H7 (cell line): ENCODE data around the gene TPMT. TPM values are rescaled to one million over a fixed set of nuclear protein-coding genes. Genes with fewer than 3 reads are reported as not detected.
"Not testable (repeated sequence)": the region's sequence is repeated elsewhere in the genome, so short reads cannot be mapped to it uniquely, and the experiment has no call there.

Source experiments
- DNase-seq: peaks from one replicate; pipeline ENCODE4 v3.0.0; 2012
- H3K27me3 ChIP-seq: 2 replicates; pipeline ENCODE4 v1.6.0; 2011; ENCODE audit warnings: mild to moderate bottlenecking, low read length; ENCODE audit not compliant: control insufficient read depth, insufficient read depth
- H3K36me3 ChIP-seq: replicated peaks from 2 replicates; pipeline ENCODE4 v1.5.1; 2011; ENCODE audit warnings: low read length; ENCODE audit not compliant: control insufficient read depth, insufficient read depth
- H3K4me3 ChIP-seq: 2 replicates; pipeline ENCODE4 v1.5.1; 2011; ENCODE audit warnings: low read depth, mild to moderate bottlenecking, control low read depth, low read length, moderate library complexity; ENCODE audit not compliant: insufficient read depth
- total RNA-seq: library from RNA; depleted of rRNA; stranded (reverse); fragments of >200 nt; shearing (Covaris generic); gene quantifications from 2 replicates; pipeline ENCODE4 v1.2.3, GENCODE V29; 2014

TPMT gene
- total RNA-seq, 1 experiment from 2014 or later = 20.9 TPM

DNA sequence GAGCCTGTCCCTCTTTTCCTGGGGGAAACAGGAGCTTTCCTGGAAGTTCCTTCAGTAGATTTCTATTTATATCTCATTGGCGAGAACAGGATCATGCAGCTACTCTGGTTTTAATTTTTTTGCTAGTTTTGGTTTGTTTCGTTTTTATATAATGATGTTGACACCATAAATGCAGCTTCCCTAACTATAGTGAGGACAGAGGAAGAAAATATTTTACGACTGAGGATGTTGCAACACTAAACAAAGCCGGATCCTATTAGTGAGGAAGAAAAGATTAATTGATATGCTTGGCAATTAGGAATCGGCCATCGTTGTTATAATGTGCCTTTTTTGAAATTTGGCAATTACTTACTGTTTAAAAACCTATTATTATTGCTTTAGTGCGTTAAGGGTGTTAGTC is 17.0 kb upstream of the TPMT start:
- peaks cover 3% of the 10 kb centered on the region; the same call in 1 of the 2 replicates for H3K36me3 ChIP-seq
- H3K27me3 ChIP-seq = no peaks in the 10 kb centered on the region
- H3K4me3 ChIP-seq = no peak overlapping the region
- no peak for DNase-seq

DNA sequence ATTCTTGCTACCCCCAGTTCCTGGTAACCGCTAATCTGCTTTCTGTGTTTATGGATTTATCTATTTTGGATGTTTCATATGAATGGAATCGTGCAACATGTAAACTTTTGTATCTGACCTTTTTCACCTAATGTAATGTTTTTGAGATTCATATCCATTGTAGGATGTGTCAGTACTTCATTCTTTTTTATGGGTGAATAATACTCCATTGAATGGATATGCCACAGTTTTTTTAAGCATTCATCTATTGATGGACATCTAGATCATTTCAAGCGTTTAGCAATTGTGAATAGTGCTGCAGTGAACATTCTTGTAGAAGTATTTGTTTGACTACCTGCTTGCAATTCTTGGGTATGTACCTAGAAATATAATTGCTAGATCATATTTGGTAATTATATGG is 13.4 kb upstream of the TPMT start:
- Histone ChIP-seq H3K4me3 (no peak overlapping the region), H3K36me3 (peaks cover 3% of the 10 kb centered on the region; the same call in 1 of the 2 replicates)

DNA sequence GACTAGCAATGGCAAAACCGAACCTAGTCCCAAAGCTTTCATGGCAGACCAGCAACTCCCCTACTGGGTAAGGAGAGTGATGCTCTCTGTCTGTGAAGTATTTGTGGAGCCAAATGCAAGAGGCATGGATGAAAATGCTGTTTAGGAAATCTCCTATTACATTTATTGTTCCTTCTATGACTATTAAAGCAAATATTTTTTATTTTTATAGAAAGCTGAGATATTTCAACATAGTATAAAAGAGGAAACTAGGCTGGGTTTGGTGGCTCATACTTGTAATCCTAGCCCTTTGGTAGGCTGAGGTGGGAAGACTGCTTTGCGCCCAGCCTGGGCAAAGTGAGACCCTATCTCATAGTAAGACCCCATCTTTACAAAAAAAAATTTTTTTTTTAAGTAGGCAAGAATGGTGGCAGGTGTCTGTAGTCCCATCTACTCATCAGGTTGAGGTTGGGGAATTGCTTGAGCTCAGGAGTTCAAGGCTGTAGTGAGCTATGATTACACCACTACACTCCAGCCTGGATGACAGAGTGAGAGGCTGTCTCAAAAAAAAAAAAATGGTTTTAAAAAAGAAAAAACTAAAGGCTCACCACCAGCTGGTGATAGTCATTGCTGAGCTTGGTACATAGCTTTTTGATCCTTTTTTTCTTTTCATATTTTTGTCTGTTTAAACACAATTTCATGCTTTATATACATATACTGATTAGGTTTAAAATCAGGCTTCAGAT is 11.6 kb upstream of the TPMT start:
- no peaks in the 10 kb centered on the region for H3K27me3 ChIP-seq
- no peak overlapping the region for H3K4me3 ChIP-seq
- peaks cover 4% of the 10 kb centered on the region for H3K36me3 ChIP-seq
- no peak for DNase-seq

More for the DNA sequence above, 13.4 kb upstream of the TPMT start:
- no peak for DNase-seq
- H3K27me3 ChIP-seq = no peaks in the 10 kb centered on the region

DNA sequence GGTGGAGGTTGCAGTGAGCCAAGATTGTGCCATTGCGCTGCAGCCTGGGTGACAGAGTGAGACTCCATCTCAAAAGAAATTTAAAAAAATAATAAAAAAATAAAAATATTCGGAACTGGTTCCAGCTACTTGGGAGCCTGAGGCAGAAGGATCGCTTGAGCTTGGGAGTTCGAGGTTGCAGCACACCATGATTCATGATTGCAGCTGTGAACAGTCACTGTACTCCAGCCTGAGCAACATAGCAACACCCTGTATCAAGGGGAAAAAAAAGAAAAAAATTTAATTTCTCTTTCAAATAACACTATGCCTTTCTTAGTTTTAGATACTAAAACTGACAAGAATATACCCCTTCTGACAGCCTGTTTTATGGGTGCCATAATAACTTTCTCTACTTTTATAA is 10.9 kb upstream of the TPMT start:
- H3K27me3 ChIP-seq = no peaks in the 10 kb centered on the region
- DNase-seq = no peak
- H3K4me3 ChIP-seq = no peak overlapping the region
- H3K36me3 ChIP-seq = peaks cover 5% of the 10 kb centered on the region

DNA sequence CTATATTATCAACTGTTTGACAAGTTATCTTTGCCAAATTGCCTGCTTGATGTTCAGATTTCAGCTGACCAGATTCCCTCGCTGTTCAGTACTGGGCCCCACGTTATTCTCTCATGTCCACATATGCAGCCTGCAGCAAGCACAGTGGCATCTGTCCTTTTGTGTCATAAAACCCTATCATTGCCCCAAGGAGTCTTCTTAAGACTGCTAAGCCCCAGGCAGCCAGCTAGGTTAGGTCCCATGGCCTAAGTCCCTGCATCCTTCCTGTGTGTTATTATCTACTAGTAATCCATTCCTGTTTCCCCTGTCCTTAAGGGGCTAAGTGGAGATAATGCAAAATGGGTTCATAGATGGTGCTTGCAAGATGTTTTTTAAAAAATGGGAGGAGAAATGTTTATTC is 7.5 kb upstream of the TPMT start:
- H3K36me3 ChIP-seq = peaks cover 4% of the 10 kb centered on the region
- H3K27me3 ChIP-seq = no peaks in the 10 kb centered on the region
- no peak for DNase-seq
- H3K4me3 ChIP-seq = no peak overlapping the region

DNA sequence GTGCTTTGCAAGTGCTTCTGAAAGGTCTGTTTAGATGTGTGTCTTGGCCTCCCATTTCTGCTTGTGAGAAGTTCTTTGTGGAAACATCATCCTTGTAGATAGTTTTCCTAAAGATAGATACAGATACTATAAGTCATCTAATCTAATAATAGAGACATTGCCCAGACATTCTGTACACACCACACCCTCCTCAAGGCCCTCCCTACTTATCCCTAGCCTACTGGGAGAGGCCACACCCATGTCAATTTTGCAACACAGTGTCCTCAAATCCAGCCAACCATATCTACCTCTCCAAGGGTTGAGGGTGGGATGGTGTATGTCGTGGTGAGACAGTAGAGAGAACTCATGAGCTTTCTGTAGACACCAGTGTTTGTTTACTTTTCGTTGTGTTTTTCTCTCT is 6.6 kb upstream of the TPMT start:
- H3K27me3 ChIP-seq = no peaks in the 10 kb centered on the region
- no peak for DNase-seq
- no peak overlapping the region for H3K4me3 ChIP-seq
- peaks cover 4% of the 10 kb centered on the region for H3K36me3 ChIP-seq

DNA sequence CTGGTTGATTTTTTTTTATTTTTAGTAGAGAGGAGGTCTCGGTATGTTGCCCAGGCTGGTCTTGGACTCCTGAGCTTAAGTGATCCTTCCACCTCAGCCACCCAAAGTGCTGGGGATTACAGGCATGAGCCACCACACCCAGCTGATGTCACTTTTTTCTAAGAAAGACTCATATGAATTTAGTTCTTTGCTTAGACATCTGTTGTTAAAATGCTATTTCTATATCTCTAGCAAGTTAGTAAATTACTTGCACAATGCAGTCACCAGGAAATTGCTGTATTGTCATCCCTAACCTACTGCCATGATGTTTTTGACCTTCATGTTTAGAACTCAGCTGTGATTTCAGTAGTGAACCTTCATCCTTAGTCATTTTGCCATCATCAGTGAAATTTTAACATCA is 6.0 kb upstream of the TPMT start:
- no peaks in the 10 kb centered on the region for H3K27me3 ChIP-seq
- no peak for DNase-seq
- H3K36me3 ChIP-seq = peaks cover 4% of the 10 kb centered on the region
- H3K4me3 ChIP-seq = no peak overlapping the region

DNA sequence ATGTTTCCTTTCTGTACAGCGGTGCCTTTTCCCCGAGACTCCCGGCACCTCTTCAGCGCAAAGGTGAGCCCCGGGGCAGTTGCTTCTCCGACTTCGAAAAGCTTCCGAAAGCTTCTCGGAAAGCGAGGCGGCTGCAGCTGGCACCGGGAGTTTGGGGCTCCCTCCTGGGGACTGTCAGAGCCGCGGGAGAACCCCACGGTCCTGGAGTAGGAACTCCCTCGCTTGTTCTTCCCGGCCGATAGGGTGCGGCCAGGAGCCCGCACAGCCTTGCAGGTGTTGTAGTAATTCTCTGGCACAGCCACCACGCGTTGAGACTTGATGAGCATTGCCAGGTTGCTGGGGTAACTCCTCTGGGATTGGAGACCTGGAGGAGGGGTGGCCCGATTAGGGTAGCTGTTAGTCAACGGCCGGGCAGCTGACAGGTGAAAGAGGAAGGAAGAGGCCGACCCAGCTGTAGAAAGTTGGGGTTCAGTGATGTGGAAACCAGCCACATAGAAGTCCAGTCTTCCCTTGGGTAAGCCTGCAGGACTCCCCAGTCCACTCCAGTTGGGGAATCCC is 1.1 kb upstream of the TPMT start:
- peak overlapping the region; percentile 86 for H3K4me3 ChIP-seq
- peaks cover 2% of the 10 kb centered on the region; the same call in 1 of the 2 replicates for H3K36me3 ChIP-seq
- DNase-seq = peak; percentile 83
- H3K27me3 ChIP-seq = no peaks in the 10 kb centered on the region

DNA sequence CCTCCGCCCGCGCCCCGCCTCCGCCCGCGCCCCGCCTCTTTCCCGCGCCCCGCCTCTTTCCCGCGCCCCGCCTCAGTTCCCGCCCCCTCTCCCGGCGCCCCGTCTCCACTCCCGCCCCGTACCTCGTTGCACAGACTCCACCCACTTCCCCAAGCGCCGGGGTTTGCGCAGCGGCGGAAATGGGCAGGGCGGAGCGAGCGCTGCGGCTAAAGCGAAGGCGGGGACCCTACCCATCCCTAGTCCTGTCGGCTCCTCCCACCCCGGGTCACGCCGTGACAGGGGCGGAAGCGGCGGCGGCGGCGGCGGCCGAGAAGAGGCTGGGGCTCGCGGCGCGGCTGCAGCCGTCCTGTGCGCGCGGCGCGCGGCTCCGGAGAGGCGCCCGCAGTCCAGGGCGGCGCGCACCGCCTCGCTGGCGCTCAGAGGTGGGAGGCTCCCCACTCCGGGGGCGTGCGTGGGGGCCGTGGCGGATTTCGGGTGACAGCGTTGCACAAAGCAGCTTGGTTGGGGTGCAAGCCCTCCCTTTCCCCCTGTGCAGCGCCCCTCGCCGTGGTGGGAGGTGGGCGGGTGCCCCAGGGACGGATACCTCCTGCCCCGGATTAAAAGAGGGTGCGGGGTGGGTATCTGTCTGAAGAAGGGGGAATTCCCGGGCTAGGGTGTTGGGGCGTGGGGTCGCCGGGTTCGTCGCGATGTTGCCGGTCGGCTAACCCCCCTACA is 430 bp upstream of the TPMT start, which contains the start of gene KDM1B:
KDM1B (plus strand) TSS at position 273 of the 714 bp plus-strand sequence. CDS start 4,474 bp downstream, outside the sequence.
- peaks cover 2% of the 10 kb centered on the region; the same call in 1 of the 2 replicates for H3K36me3 ChIP-seq
- peak; percentile 99 for DNase-seq

DNA sequence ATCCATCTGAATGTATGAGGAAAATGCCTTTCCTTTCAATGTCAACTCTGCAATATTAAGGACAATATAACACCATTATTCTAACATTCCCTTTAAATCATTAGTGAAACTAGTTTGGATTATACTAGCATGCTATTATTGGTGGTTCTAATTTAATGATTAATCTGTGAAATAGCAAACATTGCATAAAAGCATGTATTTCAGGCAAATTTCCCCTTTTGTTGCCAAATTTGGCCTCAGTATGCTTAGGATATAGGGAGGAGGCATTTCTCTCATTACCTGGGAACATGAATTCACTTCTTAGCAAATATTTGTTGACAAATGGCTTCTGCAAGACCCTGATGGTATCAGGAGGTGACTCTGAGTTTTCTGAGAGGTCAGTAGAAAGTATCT is 1.6 kb downstream of the TPMT start:
- no peaks in the 10 kb centered on the region for H3K27me3 ChIP-seq
- no peaks in the 10 kb centered on the region for H3K36me3 ChIP-seq
- DNase-seq = no peak
- H3K4me3 ChIP-seq = no peak overlapping the region

More for the DNA sequence above, 430 bp upstream of the TPMT start, which contains the start of gene KDM1B:
- peak within 1 kb of the TSS; percentile 86 for H3K4me3 ChIP-seq
- H3K27me3 ChIP-seq = no peaks in the 10 kb centered on the region

DNA sequence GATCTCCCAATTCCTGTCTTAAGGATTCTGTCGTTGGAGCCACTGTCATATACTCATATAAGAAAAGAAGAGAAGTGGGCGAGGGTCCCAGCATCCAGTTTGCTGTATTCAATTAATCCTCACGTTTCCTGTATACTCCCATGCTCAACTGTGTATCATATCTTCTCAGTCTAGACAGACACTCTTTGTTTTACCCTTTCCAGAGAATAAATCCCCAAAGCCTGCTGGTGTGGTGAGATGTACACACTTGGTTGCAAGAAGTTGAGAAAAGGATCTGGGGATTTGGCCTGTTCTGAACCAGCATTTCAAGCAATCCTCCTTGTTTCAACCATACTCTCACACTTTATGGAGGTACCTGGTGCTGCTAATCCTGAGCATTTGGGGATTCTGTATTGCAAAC is 3.1 kb downstream of the TPMT start:
- no peaks in the 10 kb centered on the region for H3K36me3 ChIP-seq
- H3K27me3 ChIP-seq = no peaks in the 10 kb centered on the region
- DNase-seq = no peak
- no peak overlapping the region for H3K4me3 ChIP-seq

DNA sequence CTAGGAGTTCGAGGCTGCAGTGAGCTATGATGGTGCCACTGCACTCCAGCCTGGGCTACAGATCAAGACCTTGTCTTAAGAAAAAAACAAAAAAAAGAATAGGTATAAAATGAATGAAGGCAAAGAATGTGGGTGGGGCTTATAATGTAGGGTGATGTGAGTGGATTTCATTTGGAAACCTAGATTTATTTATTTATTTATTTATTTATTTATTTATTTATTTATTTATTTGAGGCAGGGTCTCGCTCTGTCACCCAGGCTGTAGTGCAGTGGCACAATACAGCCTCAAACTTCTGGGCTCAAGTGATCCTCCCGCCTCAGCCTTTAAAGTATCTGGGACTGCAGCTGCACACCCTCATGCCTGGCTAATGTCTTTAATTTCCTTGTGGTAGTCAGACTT is 3.5 kb downstream of the TPMT start:
- not testable (repeated sequence) for DNase-seq, H3K36me3 ChIP-seq, H3K4me3 ChIP-seq, H3K27me3 ChIP-seq

DNA sequence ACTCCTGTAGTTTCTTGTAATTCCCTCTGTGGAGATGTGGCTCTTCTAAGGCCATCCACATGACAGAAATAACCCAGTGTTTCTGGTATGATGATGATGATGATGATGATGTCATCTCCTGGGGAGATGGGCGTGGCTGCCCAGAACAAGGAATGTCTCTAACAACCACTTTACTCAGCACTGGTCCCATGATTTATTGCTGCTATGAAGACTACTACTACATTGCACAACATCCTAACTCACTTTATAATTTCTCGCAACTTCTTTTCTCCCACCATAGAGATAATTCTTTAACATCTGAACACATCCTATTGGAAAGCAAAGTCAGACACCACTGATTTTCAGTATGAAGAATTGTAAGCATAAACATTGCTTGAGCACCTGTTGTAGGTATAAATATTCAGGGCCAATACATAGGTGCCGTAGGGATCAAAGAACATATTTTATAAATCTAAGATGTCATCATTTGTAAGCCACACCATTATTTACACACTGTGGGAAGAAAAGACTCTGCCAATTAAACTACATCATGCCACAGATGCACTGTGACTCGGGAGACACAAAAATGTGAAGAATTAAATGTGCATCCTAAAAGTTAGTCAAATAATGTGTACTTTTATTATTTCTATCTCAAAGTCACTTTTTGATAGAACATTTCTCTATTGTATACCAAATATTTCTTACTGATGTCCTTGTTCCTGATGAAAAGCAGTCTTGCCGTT is 6.4 kb downstream of the TPMT start:
- Histone ChIP-seq H3K4me3 (no peak overlapping the region), H3K36me3 (no peaks in the 10 kb centered on the region), H3K27me3 (no peaks in the 10 kb centered on the region)
- no peak for DNase-seq

DNA sequence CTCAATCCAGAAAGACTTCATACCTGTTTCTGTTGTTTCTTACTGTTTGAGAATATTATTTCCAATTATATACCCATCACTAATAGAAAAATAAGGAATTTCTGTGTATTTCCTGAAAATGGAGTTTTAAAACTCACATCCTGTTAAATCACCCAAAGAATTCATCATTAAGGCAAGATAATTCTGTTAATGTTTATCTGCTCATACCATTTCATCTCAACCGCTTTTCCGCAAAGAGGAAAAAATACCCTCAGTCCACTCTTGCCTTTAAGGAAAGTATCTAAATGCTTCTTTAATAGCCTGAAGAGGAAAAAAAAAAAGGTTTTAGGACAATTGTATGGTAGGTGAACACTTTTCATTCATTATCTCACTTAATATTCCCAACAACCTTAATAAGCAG is 7.3 kb downstream of the TPMT start:
- DNase-seq = no peak
- Histone ChIP-seq H3K27me3 (no peaks in the 10 kb centered on the region), H3K4me3 (no peak overlapping the region), H3K36me3 (no peaks in the 10 kb centered on the region; the same call in none of the 2 replicates)
